SK-N-SH (cell line): ENCODE data around the gene SSRP1. TPM values are rescaled to one million over a fixed set of nuclear protein-coding genes. Genes with fewer than 3 reads are reported as not detected.

Experiments used
- CTCF ChIA-PET: fragments of 300-600, 350-600 bp; formaldehyde crosslinking; extraction: SDS; loops from one replicate; lab custom pipeline; 2021; lab: Yijun Ruan, JAX
- POLR2A ChIA-PET: fragments of 350-600 bp; sonication (Branson Sonifier 250); formaldehyde crosslinking; extraction: SDS; loops from one replicate; lab custom pipeline; 2020; ENCODE audit warnings: antibody characterized with exemption, inconsistent platforms; lab: Yijun Ruan, JAX
- DNase-seq: peaks from one replicate; pipeline ENCODE4 v3.0.0; 2012
- H2AFZ ChIP-seq: fragments of 200-600 bp; sonication (generic); 2 replicates; pipeline ENCODE4 v1.8.1; 2016; ENCODE audit warnings: antibody characterized with exemption, mild to moderate bottlenecking, low read depth
- H3F3A ChIP-seq: fragments of 200-600 bp; sonication (generic); replicated peaks from 2 replicates; pipeline ENCODE3; 2016; ENCODE audit warnings: antibody characterized with exemption, mild to moderate bottlenecking; ENCODE audit not compliant: insufficient read depth
- H3K27ac ChIP-seq, 2 experiments: fragments of 200-500 bp in 1 of 2; fragments of 200-600 bp in 1 of 2; sonication (Bioruptor generic) in 1 of 2; sonication (generic), shearing (Covaris generic) in 1 of 2; 2 replicates each; pipeline versions ENCODE4 v1.5.1 to v1.6.1; 2014 to 2016; ENCODE audit warnings: low read depth in 2 of 2, inconsistent platforms in 1 of 2, low read length in 1 of 2, mild to moderate bottlenecking in 1 of 2, mixed read lengths in 1 of 2
- H3K27me3 ChIP-seq: fragments of 200-600 bp; sonication (generic), shearing (Covaris generic); 2 replicates; pipeline ENCODE4 v1.6.1; 2016; ENCODE audit warnings: mixed run types; ENCODE audit not compliant: insufficient read depth
- H3K36me3 ChIP-seq, 2 experiments: fragments of 200-500 bp in 1 of 2; fragments of 200-600 bp in 1 of 2; sonication (Bioruptor generic) in 1 of 2; sonication (generic) in 1 of 2; replicated peaks in 1 of 2; 2 replicates each; pipeline versions ENCODE3 to v1.5.1; 2014 to 2016; ENCODE audit warnings: low read length in 1 of 2, mild to moderate bottlenecking in 1 of 2; ENCODE audit not compliant: insufficient read depth in 2 of 2, control insufficient read depth in 1 of 2
- H3K4me1 ChIP-seq, 2 experiments: fragments of 200-500 bp in 1 of 2; fragments of 200-600 bp in 1 of 2; sonication (Bioruptor generic) in 1 of 2; sonication (generic), shearing (Covaris generic) in 1 of 2; 2 replicates each; pipeline versions ENCODE4 v1.5.1 to v1.6.1; 2014 to 2016; ENCODE audit warnings: low read depth in 1 of 2, low read length in 1 of 2, mixed run types in 1 of 2; ENCODE audit not compliant: insufficient read depth in 2 of 2, control insufficient read depth in 1 of 2
- H3K4me2 ChIP-seq: fragments of 200-600 bp; sonication (generic), shearing (Covaris generic); 2 replicates; pipeline ENCODE4 v1.6.1; 2017; ENCODE audit warnings: mixed run types
- H3K4me3 ChIP-seq, 2 experiments: fragments of 200-500 bp in 1 of 2; fragments of 200-600 bp in 1 of 2; sonication (Bioruptor generic) in 1 of 2; sonication (generic), shearing (Covaris generic) in 1 of 2; 2 replicates each; pipeline versions ENCODE4 v1.5.1 to v1.8.1; 2014 to 2016; ENCODE audit warnings: low read depth in 2 of 2, inconsistent platforms in 1 of 2, low read length in 1 of 2, mild to moderate bottlenecking in 1 of 2, mixed read lengths in 1 of 2, moderate library complexity in 1 of 2
- H3K79me2 ChIP-seq: fragments of 200-600 bp; sonication (generic); 2 replicates; pipeline ENCODE4 v1.8.1; 2017; ENCODE audit warnings: mild to moderate bottlenecking; ENCODE audit not compliant: insufficient read depth
- H3K9ac ChIP-seq: fragments of 200-600 bp; sonication (generic); 2 replicates; pipeline ENCODE4 v1.6.1; 2017; ENCODE audit warnings: mixed run types
- H3K9me2 ChIP-seq: fragments of 200-600 bp; sonication (generic); 2 replicates; pipeline ENCODE4 v1.6.1; 2017; ENCODE audit warnings: mixed run types
- H3K9me3 ChIP-seq: fragments of 200-600 bp; sonication (generic); 2 replicates; pipeline ENCODE4 v1.6.1; 2017; ENCODE audit warnings: mixed run types, mild to moderate bottlenecking, moderate library complexity
- H4K20me1 ChIP-seq: fragments of 200-600 bp; sonication (generic); 2 replicates; pipeline ENCODE4 v1.6.1; 2017; ENCODE audit warnings: mild to moderate bottlenecking, mixed run types; ENCODE audit not compliant: insufficient read depth
- ELF1 ChIP-seq: IDR thresholded peaks from 2 replicates; pipeline ENCODE4 v1.4.0; 2012
- EZH2phosphoT487 ChIP-seq: fragments of 200-600 bp; sonication (generic); IDR thresholded peaks from 2 replicates; pipeline ENCODE4 v1.6.1; 2017; ENCODE audit warnings: low read depth, mixed run types, mild to moderate bottlenecking, antibody characterized with exemption, moderate library complexity, borderline replicate concordance
- FOXM1 ChIP-seq: IDR thresholded peaks from 2 replicates; pipeline ENCODE4 v1.4.0; 2012; ENCODE audit warnings: low read depth, mild to moderate bottlenecking
- GABPA ChIP-seq: IDR thresholded peaks from 2 replicates; pipeline ENCODE4 v1.4.0; 2012; ENCODE audit warnings: low read depth, mild to moderate bottlenecking
- GATA2 ChIP-seq: sonication (generic); formaldehyde crosslinking; IDR thresholded peaks from 2 replicates; pipeline ENCODE4 v1.5.0; 2020; ENCODE audit warnings: mild to moderate bottlenecking, missing genetic modification reagents
- JUND ChIP-seq: IDR thresholded peaks from 2 replicates; pipeline ENCODE4 v1.4.0; 2012
- MXI1 ChIP-seq: IDR thresholded peaks from 2 replicates; pipeline ENCODE4 v1.6.1; 2012; ENCODE audit warnings: mild to moderate bottlenecking, low read depth, low read length, improper control_type of control experiment
- REST ChIP-seq: IDR thresholded peaks from 2 replicates; pipeline ENCODE4 v1.6.1; 2012; ENCODE audit warnings: mild to moderate bottlenecking, low read depth, low read length, moderate library complexity
- WGBS: methylation state at CpG from one replicate; pipeline ENCODE4 v1.1.6; 2017; ENCODE audit warnings: low lambda C conversion rate; 5-methylcytosine and 5-hydroxymethylcytosine counted together
- polyA plus RNA-seq, 3 experiments: library from polyadenylated mRNA; depleted of rRNA; stranded (reverse); fragments of >200 nt; gene quantifications; 2 replicates each; pipeline ENCODE4 v1.2.3, GENCODE V29; 2012

Gene SSRP1
- polyA plus RNA-seq, 1 of the 3 experiments (the other 2 are of a cell fraction) = 137 TPM

GRCh38 chr11:57324886-57325734 lies 10.6 kb downstream of the SSRP1 start, which contains the start of gene TNKS1BP1 (continued):
- TF ChIP-seq FOXM1 (no peak), GABPA (no peak), ELF1 (no peak; the same call in 1 of the 2 replicates), EZH2phosphoT487 (no peak), REST (no peak)

- Histone ChIP-seq H3K4me2 (peak overlapping the region; percentile 91), H3K27ac (peak overlapping the region; percentile 89 to 90), H3K79me2 (peaks cover 42% of the 10 kb centered on the region), H3K4me3 (peak overlapping the region; percentile 84 to 86), H2AFZ (no peak overlapping the region; the same call in 1 of the 2 replicates), H3F3A (peaks cover 32% of the 10 kb centered on the region), H3K4me1 (peaks cover 40 to 42% of the 10 kb centered on the region in 2 experiments), H3K9ac (peak overlapping the region; percentile 87), H4K20me1 (no peaks in the 10 kb centered on the region), H3K9me2 (no peaks in the 10 kb centered on the region), H3K9me3 (no peaks in the 10 kb centered on the region), H3K27me3 (no peaks in the 10 kb centered on the region), H3K36me3 (peaks cover 37 to 39% of the 10 kb centered on the region in 2 experiments)
- POLR2A ChIA-PET = interaction anchor here (0.7 to 3.7 kb wide), 5 partner anchors 10 to 219 kb away, joined by 3 to 29 read pairs (median 3); partner anchors contain the start of gene SSRP1
- TF ChIP-seq MXI1 (0 out of 2 replicates have a peak, but pooled peaks have one; percentile 19), JUND (no peak)
- under 1% methylated on average over 28 of the region's 64 CpGs for WGBS
- DNase-seq = peak; percentile 94
- CTCF ChIA-PET = interaction anchor here (0.7 to 1.5 kb wide), 4 partner anchors 11 to 203 kb away, joined by 4 to 6 read pairs (median 4); partner anchors contain the start of gene SSRP1
These were observed 11.4 kb downstream of the SSRP1 start for GRCh38 chr11:57324154-57324885.

GRCh38 chr11:57323855-57324153 lies 11.9 kb downstream of the SSRP1 start:
- H3K36me3 ChIP-seq = peaks cover 34 to 35% of the 10 kb centered on the region in 2 experiments
- no peak for TF ChIP-seq FOXM1
- peak; percentile 9; the same call in 1 of the 2 replicates for TF ChIP-seq GATA2 (CRISPR knock-in tag)
- peak overlapping the region; percentile 89 to 90 for H3K27ac ChIP-seq
- no peaks in the 10 kb centered on the region for H3K9me2 ChIP-seq
- no peaks in the 10 kb centered on the region for H3K27me3 ChIP-seq
- ChIA-PET CTCF (interaction anchor here (0.7 to 1.4 kb wide), 3 partner anchors 22 to 203 kb away, joined by 4 to 6 read pairs (median 4); no protein-coding TSS in a partner anchor), POLR2A (interaction anchor here (0.7 to 3.7 kb wide), 5 partner anchors 11 to 220 kb away, joined by 3 to 29 read pairs (median 3); partner anchors contain the start of gene SSRP1)
- no peak for DNase-seq
- no peak overlapping the region; the same call in 1 of the 2 replicates for H2AFZ ChIP-seq
- H3K4me3 ChIP-seq = peak overlapping the region; percentile 84 to 86
- peak overlapping the region; percentile 91 for H3K4me2 ChIP-seq
- WGBS = 17% methylated on average over 9 of the region's 9 CpGs
- peak overlapping the region; percentile 87 for H3K9ac ChIP-seq
- H3K9me3 ChIP-seq = no peaks in the 10 kb centered on the region
- peaks cover 32% of the 10 kb centered on the region for H3F3A ChIP-seq
- no peaks in the 10 kb centered on the region for H4K20me1 ChIP-seq
- H3K79me2 ChIP-seq = peaks cover 47% of the 10 kb centered on the region
- H3K4me1 ChIP-seq = peaks cover 40 to 42% of the 10 kb centered on the region in 2 experiments
